ENCODE data around the gene ADM2. TPM values are rescaled to one million over a fixed set of nuclear protein-coding genes. Genes with fewer than 3 reads are reported as not detected.
"Not testable (repeated sequence)": the region's sequence is repeated elsewhere in the genome, so short reads cannot be mapped to it uniquely, and the experiment has no call there.

Gene ADM2, protein sequence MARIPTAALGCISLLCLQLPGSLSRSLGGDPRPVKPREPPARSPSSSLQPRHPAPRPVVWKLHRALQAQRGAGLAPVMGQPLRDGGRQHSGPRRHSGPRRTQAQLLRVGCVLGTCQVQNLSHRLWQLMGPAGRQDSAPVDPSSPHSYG
- total RNA-seq = 10 to 100 TPM in 3 of 5 donors, 1 to 10 TPM in 2; 1.5 to 11.3 (median 10.7) TPM
- total RNA-seq (2013) = 0.85 TPM
- total RNA-seq = 1.0 to 14.1 (median 4.7) reads per million in 29 experiments

GRCh38 chr22:50481440-50482106 lies at the start of gene ADM2:
Gene ADM2 (plus strand): TSS chr22:50481543. CDS start chr22:50481848, 305 bp downstream.
- ChIA-PET POLR2A (no interaction called here), CTCF (interaction anchor here in 1 of 2 donors (0.7 kb wide), 1 partner anchor 67 kb away, joined by 7 read pairs; no protein-coding TSS in a partner anchor)
- H3K27me3 ChIP-seq (replicated peaks in 1 of 2; ENCODE audit: control insufficient read depth in 2 of 2, extremely low read depth in 1 of 2, insufficient read depth in 2 of 2, low read length in 1 of 2) = peaks cover 0 to 35% of the 10 kb centered on the region in 2 experiments
- peak within 1 kb of the TSS; percentile 46 to 49 for H3K4me3 ChIP-seq (ENCODE audit: control insufficient read depth in 1 of 2, extremely low read depth in 1 of 2, low read length in 1 of 2)
- peak within 1 kb of the TSS in 1 of 2 donors; percentile 22 for H3K27ac Mint-ChIP-seq
- DNase-seq (peak in 31 of 35 experiments; percentile 28 to 73 (median 53)), ATAC-seq (replicated peaks in 1 of 4) (peak; percentile 82 to 95 (median 86))
- H3K4me3 Mint-ChIP-seq = peak within 1 kb of the TSS; percentile 73 to 75 (median 74)
- no peaks in the 10 kb centered on the region for H3K9me3 ChIP-seq
- WGBS (ENCODE audit: insufficient coverage) = 1% methylated on average over 63 of the region's 70 CpGs
- no peaks in the 10 kb centered on the region for H3K9me3 Mint-ChIP-seq
- H3K27ac ChIP-seq (ENCODE audit: low read length) = no peak within 1 kb of the TSS
- H3K27me3 Mint-ChIP-seq = peaks cover 0 to 5% of the 10 kb centered on the region in 2 donors
- H3K4me1 Mint-ChIP-seq = peaks cover 5 to 13% (median 10%) of the 10 kb centered on the region in 3 donors
- H3K36me3 Mint-ChIP-seq = no peaks in the 10 kb centered on the region
- no peaks in the 10 kb centered on the region for H3K36me3 ChIP-seq (ENCODE audit: control insufficient read depth in 2 of 2, extremely low read depth in 1 of 2, insufficient read depth in 1 of 2, low read length in 1 of 2)
- peaks cover 6 to 24% of the 10 kb centered on the region in 2 experiments for H3K4me1 ChIP-seq (ENCODE audit: control insufficient read depth in 1 of 2, extremely low read depth in 1 of 2, insufficient read depth in 2 of 2, low read length in 2 of 2)

DNA sequence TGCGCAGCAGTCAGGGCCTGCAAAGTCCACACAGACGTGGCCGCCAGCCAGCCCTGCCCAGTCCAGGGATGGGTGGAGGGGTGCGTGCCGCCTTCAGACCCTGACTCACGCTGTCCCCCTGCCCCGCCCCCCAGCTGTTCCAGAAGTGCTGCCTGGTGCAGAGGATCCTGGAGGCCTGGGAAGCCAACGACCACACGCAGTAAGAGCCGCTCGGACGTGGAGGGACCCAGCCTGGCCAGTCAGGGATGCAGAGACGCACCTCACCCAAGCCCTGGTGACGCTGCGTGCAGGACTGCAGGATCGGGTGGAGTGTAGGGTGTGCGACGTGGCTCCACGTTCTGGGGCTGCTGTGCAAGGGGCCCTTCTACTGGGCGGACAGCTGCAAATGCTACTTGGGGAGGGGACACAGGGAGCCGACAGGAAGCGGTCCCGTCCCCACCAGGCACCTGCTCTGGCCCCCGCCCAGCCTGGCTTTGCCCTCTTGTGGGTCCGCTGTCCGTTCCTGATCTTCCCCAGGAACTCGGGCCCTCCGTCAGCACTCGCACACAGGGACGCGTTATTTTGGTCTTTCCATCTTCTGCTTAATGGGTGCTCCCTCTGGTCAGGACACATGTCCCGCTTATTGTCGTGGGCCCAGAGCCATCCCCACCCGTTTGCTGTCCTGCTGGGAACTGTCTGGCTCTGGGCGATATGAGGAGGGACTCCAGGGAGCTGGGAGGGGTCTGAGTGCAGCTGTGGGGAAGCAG lies 49.0 kb upstream of the ADM2 start:
- Mint-ChIP-seq H3K9me3 (no peaks in the 10 kb centered on the region), H3K36me3 (peaks cover 38% of the 10 kb centered on the region), H3K27me3 (no peaks in the 10 kb centered on the region), H3K4me3 (no peak overlapping the region), H3K4me1 (no peaks in the 10 kb centered on the region), H3K27ac (no peak overlapping the region)
- no peaks in the 10 kb centered on the region for H3K9me3 ChIP-seq
- ATAC-seq (replicated peaks in 1 of 4) (no peak), DNase-seq (no peak)
- ChIA-PET POLR2A (no interaction called here), CTCF (no interaction called here)
- WGBS (ENCODE audit: insufficient coverage) = 97% methylated on average over 35 of the region's 35 CpGs
- H3K4me1 ChIP-seq (ENCODE audit: control insufficient read depth in 1 of 2, extremely low read depth in 1 of 2, insufficient read depth in 2 of 2, low read length in 2 of 2) = no peaks in the 10 kb centered on the region
- H3K36me3 ChIP-seq (ENCODE audit: control insufficient read depth in 2 of 2, extremely low read depth in 1 of 2, insufficient read depth in 1 of 2, low read length in 1 of 2) = peaks cover 25 to 74% of the 10 kb centered on the region in 2 donors
- no peak overlapping the region for H3K4me3 ChIP-seq (ENCODE audit: control insufficient read depth in 1 of 2, extremely low read depth in 1 of 2, low read length in 1 of 2)
- H3K27ac ChIP-seq (ENCODE audit: low read length) = no peak overlapping the region
- no peaks in the 10 kb centered on the region for H3K27me3 ChIP-seq (replicated peaks in 1 of 2; ENCODE audit: control insufficient read depth in 2 of 2, extremely low read depth in 1 of 2, insufficient read depth in 2 of 2, low read length in 1 of 2)

GRCh38 chr22:50432877-50433510 lies 48.3 kb upstream of the ADM2 start:
- H3K27ac Mint-ChIP-seq; ATAC-seq (replicated peaks in 1 of 4); H3K27ac ChIP-seq (ENCODE audit: low read length); H3K27me3 Mint-ChIP-seq; H3K9me3 ChIP-seq; H3K4me1 Mint-ChIP-seq; CTCF ChIA-PET; DNase-seq; H3K4me1 ChIP-seq (ENCODE audit: control insufficient read depth in 1 of 2, extremely low read depth in 1 of 2, insufficient read depth in 2 of 2, low read length in 2 of 2); H3K4me3 ChIP-seq (ENCODE audit: control insufficient read depth in 1 of 2, extremely low read depth in 1 of 2, low read length in 1 of 2); POLR2A ChIA-PET; H3K4me3 Mint-ChIP-seq; H3K9me3 Mint-ChIP-seq; H3K27me3 ChIP-seq (replicated peaks in 1 of 2; ENCODE audit: control insufficient read depth in 2 of 2, extremely low read depth in 1 of 2, insufficient read depth in 2 of 2, low read length in 1 of 2): not testable (repeated sequence)
- H3K36me3 Mint-ChIP-seq = peaks cover 37% of the 10 kb centered on the region
- peaks cover 25 to 76% of the 10 kb centered on the region in 2 donors for H3K36me3 ChIP-seq (ENCODE audit: control insufficient read depth in 2 of 2, extremely low read depth in 1 of 2, insufficient read depth in 1 of 2, low read length in 1 of 2)
- WGBS (ENCODE audit: insufficient coverage) = 90% methylated on average over 5 of the region's 24 CpGs

DNA sequence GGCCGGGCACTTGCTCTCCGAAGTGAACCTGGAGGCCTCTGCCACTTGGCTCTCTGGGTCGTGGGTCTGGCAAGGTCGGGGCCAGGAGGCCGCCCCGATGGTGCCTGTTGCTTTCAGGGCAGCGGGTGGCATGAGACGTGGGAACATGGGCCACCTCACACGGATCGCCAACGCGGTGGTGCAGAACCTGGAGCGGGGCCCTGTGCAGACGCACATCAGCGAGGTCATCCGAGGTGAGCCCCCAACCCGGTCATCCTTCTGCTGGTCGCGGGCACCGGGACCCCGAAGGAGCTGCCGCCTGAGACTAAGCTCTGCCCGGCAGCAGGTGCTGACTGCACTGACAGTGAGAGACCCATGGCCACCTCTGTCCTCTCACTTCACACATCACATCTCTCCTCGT lies 46.5 kb upstream of the ADM2 start:
- Mint-ChIP-seq H3K27me3 (no peaks in the 10 kb centered on the region), H3K4me3 (no peak overlapping the region), H3K4me1 (no peaks in the 10 kb centered on the region), H3K9me3 (no peaks in the 10 kb centered on the region), H3K36me3 (peaks cover 25% of the 10 kb centered on the region), H3K27ac (no peak overlapping the region)
- ChIA-PET CTCF (no interaction called here), POLR2A (no interaction called here)
- Histone ChIP-seq H3K36me3 (ENCODE audit: control insufficient read depth in 2 of 2, extremely low read depth in 1 of 2, insufficient read depth in 1 of 2, low read length in 1 of 2) (peaks cover 22 to 80% of the 10 kb centered on the region in 2 donors), H3K4me3 (ENCODE audit: control insufficient read depth in 1 of 2, extremely low read depth in 1 of 2, low read length in 1 of 2) (no peak overlapping the region), H3K4me1 (ENCODE audit: control insufficient read depth in 1 of 2, extremely low read depth in 1 of 2, insufficient read depth in 2 of 2, low read length in 2 of 2) (no peaks in the 10 kb centered on the region), H3K9me3 (no peaks in the 10 kb centered on the region), H3K27me3 (replicated peaks in 1 of 2; ENCODE audit: control insufficient read depth in 2 of 2, extremely low read depth in 1 of 2, insufficient read depth in 2 of 2, low read length in 1 of 2) (no peaks in the 10 kb centered on the region), H3K27ac (ENCODE audit: low read length) (no peak overlapping the region)
- DNase-seq (no peak), ATAC-seq (replicated peaks in 1 of 4) (no peak)
- WGBS (ENCODE audit: insufficient coverage) = 96% methylated on average over 23 of the region's 24 CpGs

DNA sequence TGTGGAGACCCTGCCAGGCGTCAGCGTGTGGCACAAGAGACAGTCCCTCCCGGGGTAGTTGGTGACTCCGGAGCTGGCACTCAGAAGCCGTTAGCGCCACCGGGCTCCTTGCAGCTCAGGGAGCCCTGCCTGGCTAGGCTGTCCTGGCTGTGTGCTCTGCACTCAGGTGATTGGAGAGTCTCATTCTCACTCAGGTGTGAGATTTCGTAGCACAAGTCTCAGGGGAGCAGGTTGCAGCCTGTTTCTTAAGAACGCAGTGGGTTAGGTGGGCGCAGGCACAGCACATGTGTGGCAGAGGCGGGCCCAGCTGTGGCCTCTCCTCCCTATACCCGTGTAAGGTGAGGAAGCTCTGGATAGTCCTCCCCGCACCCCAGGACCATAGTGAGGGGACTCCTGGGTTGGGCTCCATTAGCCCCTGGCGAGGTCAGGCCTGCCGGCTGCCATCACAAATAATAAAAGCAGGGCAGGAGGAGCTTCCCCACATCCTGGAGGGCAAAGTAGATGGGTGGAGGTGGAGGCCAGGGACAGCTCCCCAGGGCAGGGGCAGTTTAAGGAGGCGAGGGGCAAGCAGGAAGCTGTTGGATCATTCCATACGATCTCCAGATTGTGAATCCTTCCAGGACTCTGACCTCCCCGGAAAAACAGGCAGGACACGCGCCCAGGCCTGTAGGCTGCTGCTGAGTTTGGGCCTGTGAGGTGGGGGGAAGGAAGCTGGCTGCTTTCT lies 45.9 kb upstream of the ADM2 start:
- H3K4me3 Mint-ChIP-seq = no peak overlapping the region
- ChIA-PET CTCF (interaction anchor here in 1 of 2 donors (0.6 kb wide), 1 partner anchor 22 kb away, joined by 5 read pairs; no protein-coding TSS in a partner anchor), POLR2A (no interaction called here)
- no peak overlapping the region for H3K27ac ChIP-seq (ENCODE audit: low read length)
- no peaks in the 10 kb centered on the region for H3K27me3 ChIP-seq (replicated peaks in 1 of 2; ENCODE audit: control insufficient read depth in 2 of 2, extremely low read depth in 1 of 2, insufficient read depth in 2 of 2, low read length in 1 of 2)
- no peaks in the 10 kb centered on the region for H3K4me1 Mint-ChIP-seq
- H3K9me3 Mint-ChIP-seq = no peaks in the 10 kb centered on the region
- ATAC-seq (replicated peaks in 1 of 4) = no peak
- peaks cover 20 to 80% of the 10 kb centered on the region in 2 donors for H3K36me3 ChIP-seq (ENCODE audit: control insufficient read depth in 2 of 2, extremely low read depth in 1 of 2, insufficient read depth in 1 of 2, low read length in 1 of 2)
- WGBS (ENCODE audit: insufficient coverage) = 94% methylated on average over 8 of the region's 20 CpGs
- H3K4me1 ChIP-seq (ENCODE audit: control insufficient read depth in 1 of 2, extremely low read depth in 1 of 2, insufficient read depth in 2 of 2, low read length in 2 of 2) = no peaks in the 10 kb centered on the region
- H3K27ac Mint-ChIP-seq = peak overlapping the region in 1 of 2 donors; percentile 4
- peaks cover 20% of the 10 kb centered on the region for H3K36me3 Mint-ChIP-seq
- H3K27me3 Mint-ChIP-seq = no peaks in the 10 kb centered on the region
- H3K9me3 ChIP-seq = no peaks in the 10 kb centered on the region
- no peak overlapping the region for H3K4me3 ChIP-seq (ENCODE audit: control insufficient read depth in 1 of 2, extremely low read depth in 1 of 2, low read length in 1 of 2)
- DNase-seq = no peak
